Naive thymus-derived CD8-positive, alpha-beta T cell (primary cell): ENCODE data around the gene F10. TPM values are rescaled to one million over a fixed set of nuclear protein-coding genes. Genes with fewer than 3 reads are reported as not detected.

Source experiments
- ATAC-seq, 2 donors: fragments of 150-1000 bp; cut with Tn5 transposase in 1 of 2; sonication (Bioruptor Pico), chemical (Tn5 transposase) in 1 of 2; 1 replicate in 1 of 2; 2 replicates in 1 of 2; pipeline ENCODE4 v1.10.0; 2021; ENCODE audit warnings: mild to moderate bottlenecking in 2 of 2, moderate library complexity in 2 of 2
- POLR2A ChIA-PET: fragments of 350-600 bp; sonication (Branson Sonifier 250); formaldehyde crosslinking; loops from one replicate; lab custom pipeline; 2021; ENCODE audit warnings: antibody characterized with exemption; lab: Charles Lee
- DNase-seq, 10 donors: peaks; one replicate each; pipeline versions ENCODE4 v3.0.0 to v3.0.0-alpha.2; 2020 to 2022
- H3K27ac Mint-ChIP-seq, 10 donors: one replicate each; pipeline ENCODE4 v1.8.0; 2020 to 2022; ENCODE audit warnings: mild to moderate bottlenecking in 10 of 10, mixed read lengths in 10 of 10, moderate library complexity in 4 of 10, inconsistent platforms in 1 of 10
- H3K27me3 Mint-ChIP-seq, 5 donors: one replicate each; pipeline ENCODE4 v1.8.0; 2021 to 2022; ENCODE audit warnings: mixed read lengths in 5 of 5
- H3K36me3 Mint-ChIP-seq, 3 donors: one replicate each; pipeline ENCODE4 v1.8.0; 2020 to 2022; ENCODE audit warnings: mixed read lengths in 3 of 3, mild to moderate bottlenecking in 2 of 3, inconsistent platforms in 1 of 3
- H3K4me1 Mint-ChIP-seq, 4 donors: one replicate each; pipeline ENCODE4 v1.8.0; 2021 to 2022; ENCODE audit warnings: mixed read lengths in 4 of 4
- H3K4me3 Mint-ChIP-seq, 10 donors: one replicate each; pipeline ENCODE4 v1.8.0; 2020 to 2022; ENCODE audit warnings: mild to moderate bottlenecking in 10 of 10, mixed read lengths in 10 of 10, moderate library complexity in 6 of 10, inconsistent platforms in 1 of 10
- H3K9me3 Mint-ChIP-seq, 9 donors: one replicate each; pipeline ENCODE4 v1.8.0; 2020 to 2022; ENCODE audit warnings: mixed read lengths in 9 of 9, mild to moderate bottlenecking in 3 of 9, inconsistent platforms in 1 of 9, moderate library complexity in 1 of 9
- polyA plus RNA-seq, 3 donors: library from polyadenylated mRNA; unstranded; fragments of 300-500 nt; fragmentation: Illumina TruSeq; gene quantifications; one replicate each; pipeline ENCODE4 v1.2.3, GENCODE V29; 2021
- total RNA-seq, 8 experiments: library from RNA in 2 of 8; stranded (reverse) in 2 of 8; gene quantifications; one replicate each; pipeline ENCODE4 v1.2.3 and lab custom pipeline; 2021 to 2026

The F10 gene
- total and polyA plus RNA-seq, 5 experiments from 2014 or later, result not detected

- Mint-ChIP-seq H3K27me3 (no peaks in the 10 kb centered on the region), H3K4me1 (peaks cover 0 to 2% (median 0%) of the 10 kb centered on the region in 4 donors), H3K9me3 (no peaks in the 10 kb centered on the region), H3K27ac (peak overlapping the region in 1 of 10 donors; percentile 73), H3K4me3 (no peak overlapping the region), H3K36me3 (peaks cover 0 to 19% (median 8%) of the 10 kb centered on the region in 3 donors)
- DNase-seq (no peak), ATAC-seq (no peak)
- POLR2A ChIA-PET, result no interaction called here
Measured at GRCh38 chr13:113080901-113081521, 41.6 kb upstream of the F10 start.

GRCh38 chr13:113082198-113083021, 40.2 kb upstream of the F10 start:
- POLR2A ChIA-PET, result no interaction called here
- DNase-seq (no peak), ATAC-seq (no peak)
- Mint-ChIP-seq H3K27ac (no peak overlapping the region), H3K9me3 (no peaks in the 10 kb centered on the region), H3K27me3 (no peaks in the 10 kb centered on the region), H3K4me1 (peaks cover 0 to 2% (median 0%) of the 10 kb centered on the region in 4 donors), H3K36me3 (peaks cover 0 to 19% (median 6%) of the 10 kb centered on the region in 3 donors), H3K4me3 (no peak overlapping the region)

- H3K4me1 Mint-ChIP-seq, result peaks cover 0 to 2% (median 0%) of the 10 kb centered on the region in 4 donors
- no peak for DNase-seq
- POLR2A ChIA-PET, result no interaction called here
- H3K36me3 Mint-ChIP-seq, result peaks cover 0 to 17% (median 5%) of the 10 kb centered on the region in 3 donors
- H3K4me3 Mint-ChIP-seq, result no peak overlapping the region
- H3K27me3 Mint-ChIP-seq, result no peaks in the 10 kb centered on the region
- no peak for ATAC-seq
- no peak overlapping the region for H3K27ac Mint-ChIP-seq
- no peaks in the 10 kb centered on the region for H3K9me3 Mint-ChIP-seq
Measured at GRCh38 chr13:113083022-113083373, 39.6 kb upstream of the F10 start.

GRCh38 chr13:113083402-113084061, 39.1 kb upstream of the F10 start:
- no peak overlapping the region for H3K4me3 Mint-ChIP-seq
- ATAC-seq, result no peak
- no peaks in the 10 kb centered on the region for H3K9me3 Mint-ChIP-seq
- DNase-seq, result no peak
- H3K27me3 Mint-ChIP-seq, result no peaks in the 10 kb centered on the region
- H3K27ac Mint-ChIP-seq, result no peak overlapping the region
- H3K4me1 Mint-ChIP-seq, result peaks cover 0 to 2% (median 0%) of the 10 kb centered on the region in 4 donors
- POLR2A ChIA-PET, result no interaction called here
- H3K36me3 Mint-ChIP-seq, result peaks cover 0 to 20% (median 5%) of the 10 kb centered on the region in 3 donors

GRCh38 chr13:113084094-113084942, 38.3 kb upstream of the F10 start:
- no peak overlapping the region for H3K27ac Mint-ChIP-seq
- no peak overlapping the region for H3K4me3 Mint-ChIP-seq
- peaks cover 0 to 22% (median 7%) of the 10 kb centered on the region in 3 donors for H3K36me3 Mint-ChIP-seq
- ATAC-seq (no peak), DNase-seq (no peak)
- H3K4me1 Mint-ChIP-seq, result peaks cover 0 to 3% (median 0%) of the 10 kb centered on the region in 4 donors
- POLR2A ChIA-PET, result no interaction called here
- no peaks in the 10 kb centered on the region for H3K27me3 Mint-ChIP-seq
- no peaks in the 10 kb centered on the region for H3K9me3 Mint-ChIP-seq

- DNase-seq (no peak), ATAC-seq (no peak)
- Mint-ChIP-seq H3K27ac (peak overlapping the region in 2 of 10 donors; percentile 27 to 38), H3K4me3 (no peak overlapping the region), H3K4me1 (peaks cover 0 to 2% (median 0%) of the 10 kb centered on the region in 4 donors), H3K27me3 (no peaks in the 10 kb centered on the region), H3K36me3 (peaks cover 0 to 25% (median 7%) of the 10 kb centered on the region in 3 donors), H3K9me3 (no peaks in the 10 kb centered on the region)
- POLR2A ChIA-PET, result no interaction called here
Measured at GRCh38 chr13:113084943-113085540, 37.6 kb upstream of the F10 start.

GRCh38 chr13:113086031-113086750, 36.4 kb upstream of the F10 start:
- H3K9me3 Mint-ChIP-seq, result no peaks in the 10 kb centered on the region
- peaks cover 0 to 2% (median 0%) of the 10 kb centered on the region in 4 donors for H3K4me1 Mint-ChIP-seq
- H3K36me3 Mint-ChIP-seq, result peaks cover 0 to 28% (median 7%) of the 10 kb centered on the region in 3 donors
- ATAC-seq (no peak), DNase-seq (peak in 1 of 10 donors; percentile 22)
- H3K4me3 Mint-ChIP-seq, result no peak overlapping the region
- POLR2A ChIA-PET, result interaction anchor here (0.6 kb wide), 1 partner anchor 926 kb away, joined by 3 read pairs; no protein-coding TSS in a partner anchor
- no peaks in the 10 kb centered on the region for H3K27me3 Mint-ChIP-seq
- no peak overlapping the region for H3K27ac Mint-ChIP-seq

GRCh38 chr13:113086991-113087922, 35.3 kb upstream of the F10 start:
- Mint-ChIP-seq H3K4me1 (peaks cover 0 to 2% (median 0%) of the 10 kb centered on the region in 4 donors), H3K36me3 (peaks cover 0 to 30% (median 7%) of the 10 kb centered on the region in 3 donors), H3K27ac (peak overlapping the region in 1 of 10 donors; percentile 43), H3K27me3 (no peaks in the 10 kb centered on the region), H3K4me3 (no peak overlapping the region), H3K9me3 (no peaks in the 10 kb centered on the region)
- peak in 1 of 10 donors; percentile 48 for DNase-seq
- POLR2A ChIA-PET, result interaction anchor here (0.6 kb wide), 1 partner anchor 925 kb away, joined by 3 read pairs; no protein-coding TSS in a partner anchor
- ATAC-seq, result no peak

GRCh38 chr13:113087923-113088690, 34.5 kb upstream of the F10 start:
- ATAC-seq, result no peak
- Mint-ChIP-seq H3K4me3 (no peak overlapping the region), H3K27ac (no peak overlapping the region), H3K27me3 (no peaks in the 10 kb centered on the region), H3K36me3 (peaks cover 0 to 30% (median 7%) of the 10 kb centered on the region in 3 donors), H3K9me3 (no peaks in the 10 kb centered on the region), H3K4me1 (peaks cover 0 to 2% (median 0%) of the 10 kb centered on the region in 4 donors)
- DNase-seq, result peak in 1 of 10 donors; percentile 23
- POLR2A ChIA-PET, result no interaction called here

- peaks cover 0 to 29% (median 7%) of the 10 kb centered on the region in 3 donors for H3K36me3 Mint-ChIP-seq
- POLR2A ChIA-PET, result no interaction called here
- no peaks in the 10 kb centered on the region for H3K9me3 Mint-ChIP-seq
- peak in 1 of 10 donors; percentile 22 for DNase-seq
- H3K27ac Mint-ChIP-seq, result no peak overlapping the region
- peaks cover 0 to 2% (median 0%) of the 10 kb centered on the region in 4 donors for H3K4me1 Mint-ChIP-seq
- no peak for ATAC-seq
- H3K4me3 Mint-ChIP-seq, result no peak overlapping the region
- H3K27me3 Mint-ChIP-seq, result no peaks in the 10 kb centered on the region
Measured at GRCh38 chr13:113088691-113089020, 33.9 kb upstream of the F10 start.
